Right lobe of liver (tissue), 4 donors: ENCODE data around the gene CLDN19.

ENCODE experiments used
- CTCF ChIP-seq, 4 donors: fragments of 200-600 bp in 3 of 4; fragments of 450-650 bp in 1 of 4; IDR thresholded peaks; one replicate each; pipeline versions ENCODE4 v1.5.1 to v1.8.0; 2016 to 2022; ENCODE audit warnings: antibody characterized with exemption in 4 of 4, mild to moderate bottlenecking in 2 of 4
- POLR2A ChIP-seq: fragments of 450-650 bp; IDR thresholded peaks from one replicate; pipeline ENCODE4 v1.6.1; 2017; ENCODE audit warnings: antibody characterized with exemption, mild to moderate bottlenecking
- donor health status: DM: no; HTN: no; CAD: no.
- donor health status: DM: no; HTN: no; CAD: no.
- donor health status: DM: no; HTN: yes; CAD: no.

GRCh38 chr1:42735477-42736105 is 4.4 kb downstream of the CLDN19 start:
- TF ChIP-seq CTCF (IDR thresholded peaks at IDR 0.05), result no peak
- no peak for TF ChIP-seq POLR2A
